Stomach (tissue), 9 donors: Measurements from ENCODE around the gene ARHGAP15. TPM values are rescaled to one million over a fixed set of nuclear protein-coding genes. Genes with fewer than 3 reads are reported as not detected.

ENCODE experiments used
- DNase-seq, 2 donors: peaks; one replicate each; pipeline versions ENCODE4 v3.0.0 to v3.0.0-alpha.2; 2013 to 2019
- H3K27ac ChIP-seq, 5 donors: fragments of 200-600 bp in 4 of 5; sonication (generic) in 4 of 5; one replicate each; pipeline ENCODE4 v1.5.1; 2013 to 2019; ENCODE audit warnings: mild to moderate bottlenecking in 1 of 5, moderate library complexity in 1 of 5
- H3K27me3 ChIP-seq, 3 donors: fragments of 200-600 bp; sonication (generic); one replicate each; pipeline ENCODE4 v1.5.1; 2017 to 2019; ENCODE audit warnings: mixed run types in 1 of 3
- H3K36me3 ChIP-seq, 4 donors: fragments of 200-600 bp; sonication (generic); 1 replicate in 3 of 4; 2 replicates in 1 of 4; pipeline ENCODE4 v1.5.1; 2016 to 2019
- H3K4me1 ChIP-seq, 4 donors: fragments of 200-600 bp; sonication (generic); one replicate each; pipeline ENCODE4 v1.5.1; 2016 to 2019
- H3K4me3 ChIP-seq, 4 donors: fragments of 200-600 bp; sonication (generic) in 3 of 4; one replicate each; pipeline ENCODE4 v1.5.1; 2016 to 2019; ENCODE audit warnings: mild to moderate bottlenecking in 1 of 4
- H3K9me3 ChIP-seq, 4 donors: fragments of 200-600 bp; sonication (generic); one replicate each; pipeline ENCODE4 v1.5.1; 2016 to 2019
- EP300 ChIP-seq: sonication (generic); formaldehyde crosslinking; IDR thresholded peaks from one replicate; pipeline ENCODE4 v1.6.1; 2017; ENCODE audit warnings: antibody characterized with exemption
- POLR2A ChIP-seq, 4 donors: fragments of 450-650 bp; IDR thresholded peaks; one replicate each; pipeline ENCODE4 v1.6.1; 2016; ENCODE audit warnings: antibody characterized with exemption in 4 of 4, control low read depth in 2 of 4, mild to moderate bottlenecking in 1 of 4, moderate library complexity in 1 of 4
- POLR2AphosphoS5 ChIP-seq, 3 donors: sonication (generic); formaldehyde crosslinking; IDR thresholded peaks; one replicate each; pipeline ENCODE4 v1.6.1; 2016; ENCODE audit warnings: antibody characterized with exemption in 3 of 3
- WGBS, 5 donors: extraction: QIAGEN DNeasy Blood & Tissue Kit in 3 of 5; methylation state at CpG; one replicate each; pipeline versions ENCODE4 v1.1.5 to v1.1.7; 2013 to 2018; 5-methylcytosine and 5-hydroxymethylcytosine counted together
- intact Hi-C: fragments of 100-400 bp; cut with DNase I; formaldehyde crosslinking; loops from one replicate; pipeline ENCODE4 v1.15.1; 2023; ENCODE audit warnings: low total_unique reads
- polyA plus RNA-seq, 3 donors: library from polyadenylated mRNA; stranded (reverse); fragments of 200-250 nt; gene quantifications; one replicate each; pipeline ENCODE4 v1.2.3, GENCODE V29; 2013
- total RNA-seq, 5 donors: library from RNA; depleted of rRNA; stranded (reverse); fragments of >200 nt; gene quantifications; one replicate each; pipeline versions ENCODE4 v1.1.0 to v1.2.3, GENCODE V29; 2014 to 2016
- TF ChIP-seq, protein P1 (sequence below), 7 experiments: fragments of 450-650 bp in 4 of 7; fragments of 200-600 bp in 3 of 7; sonication (generic) in 3 of 7; IDR thresholded peaks; one replicate each; pipeline ENCODE4 v1.5.1; 2016 to 2019; ENCODE audit warnings: antibody characterized with exemption in 7 of 7, control low read depth in 2 of 7, mild to moderate bottlenecking in 1 of 7
- donor health status: healthy with polysubstance abuse.
- donor health status: Bipolar disorder and iron deficiency.
- donor health status: healthy.

ARHGAP15 gene
- total and polyA plus RNA-seq, 8 donors: 1.8 to 66.3 (median 6.8) TPM; not detected in 1

DNA sequence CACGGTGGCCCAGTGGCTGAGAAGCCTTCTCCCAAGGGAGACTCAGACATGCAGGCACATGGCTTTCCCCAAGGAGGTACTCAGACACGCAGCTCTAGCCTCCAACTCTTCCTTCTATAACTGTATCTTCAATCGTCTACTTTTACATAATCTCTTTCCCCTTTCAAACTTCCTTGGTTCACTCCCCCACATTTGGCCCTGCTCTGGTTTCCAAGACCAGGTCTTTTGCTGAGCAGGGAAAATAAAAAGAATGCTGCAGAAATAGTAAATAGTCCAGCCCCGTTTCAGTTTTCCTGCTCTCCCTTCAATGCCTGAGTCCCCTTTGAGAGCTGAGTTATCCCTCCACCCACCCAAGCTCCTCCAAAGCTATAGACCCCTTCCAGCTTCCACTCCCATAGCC, 635.0 kb downstream of the ARHGAP15 start:
- 60 to 79% (median 75%) methylated on average over 4 of the region's 4 CpGs for WGBS, 5 donors
- Histone ChIP-seq H3K9me3 (no peaks in the 10 kb centered on the region), H3K4me1 (no peaks in the 10 kb centered on the region), H3K36me3 (no peaks in the 10 kb centered on the region), H3K27ac (no peak overlapping the region), H3K27me3 (no peaks in the 10 kb centered on the region), H3K4me3 (no peak overlapping the region)
- TF ChIP-seq EP300 (no peak), POLR2AphosphoS5 (IDR thresholded peaks at IDR 0.05) (no peak), POLR2A (IDR thresholded peaks at IDR 0.05) (no peak)
- TF ChIP-seq, protein P1, sequence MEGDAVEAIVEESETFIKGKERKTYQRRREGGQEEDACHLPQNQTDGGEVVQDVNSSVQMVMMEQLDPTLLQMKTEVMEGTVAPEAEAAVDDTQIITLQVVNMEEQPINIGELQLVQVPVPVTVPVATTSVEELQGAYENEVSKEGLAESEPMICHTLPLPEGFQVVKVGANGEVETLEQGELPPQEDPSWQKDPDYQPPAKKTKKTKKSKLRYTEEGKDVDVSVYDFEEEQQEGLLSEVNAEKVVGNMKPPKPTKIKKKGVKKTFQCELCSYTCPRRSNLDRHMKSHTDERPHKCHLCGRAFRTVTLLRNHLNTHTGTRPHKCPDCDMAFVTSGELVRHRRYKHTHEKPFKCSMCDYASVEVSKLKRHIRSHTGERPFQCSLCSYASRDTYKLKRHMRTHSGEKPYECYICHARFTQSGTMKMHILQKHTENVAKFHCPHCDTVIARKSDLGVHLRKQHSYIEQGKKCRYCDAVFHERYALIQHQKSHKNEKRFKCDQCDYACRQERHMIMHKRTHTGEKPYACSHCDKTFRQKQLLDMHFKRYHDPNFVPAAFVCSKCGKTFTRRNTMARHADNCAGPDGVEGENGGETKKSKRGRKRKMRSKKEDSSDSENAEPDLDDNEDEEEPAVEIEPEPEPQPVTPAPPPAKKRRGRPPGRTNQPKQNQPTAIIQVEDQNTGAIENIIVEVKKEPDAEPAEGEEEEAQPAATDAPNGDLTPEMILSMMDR (IDR thresholded peaks at IDR 0.05): no peak
- DNase-seq: no peak
- intact Hi-C loops: no loop called here

- Histone ChIP-seq H3K9me3 (no peaks in the 10 kb centered on the region), H3K36me3 (no peaks in the 10 kb centered on the region), H3K4me1 (no peaks in the 10 kb centered on the region), H3K27me3 (no peaks in the 10 kb centered on the region), H3K27ac (no peak overlapping the region), H3K4me3 (no peak overlapping the region)
- intact Hi-C loops: no loop called here
- no peak for TF ChIP-seq EP300
- TF ChIP-seq, protein P1 (IDR thresholded peaks at IDR 0.05): no peak
- no peak for TF ChIP-seq POLR2A (IDR thresholded peaks at IDR 0.05)
- no peak for TF ChIP-seq POLR2AphosphoS5 (IDR thresholded peaks at IDR 0.05)
- DNase-seq: no peak
These were observed 635.5 kb downstream of the ARHGAP15 start for GRCh38 chr2:143764706-143765105.

DNA sequence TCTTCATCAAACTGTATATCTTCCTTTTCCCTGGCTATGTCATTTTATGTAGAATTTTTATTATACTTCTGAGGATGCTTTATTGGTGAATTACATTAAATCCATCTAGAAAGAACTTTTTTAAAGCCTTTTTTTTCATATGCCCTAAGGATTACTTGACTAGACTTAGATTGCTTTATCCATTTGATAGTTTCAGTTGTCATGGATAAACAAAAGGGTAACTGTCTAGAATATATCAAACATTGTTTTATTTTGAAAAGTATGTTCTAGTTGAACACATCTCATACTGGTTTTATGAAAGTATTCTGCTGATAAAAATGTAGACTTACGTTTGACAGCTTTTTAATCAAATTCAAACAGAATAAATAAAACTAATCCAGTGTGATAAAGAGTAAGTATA, 639.8 kb downstream of the ARHGAP15 start:
- Histone ChIP-seq H3K36me3 (no peaks in the 10 kb centered on the region), H3K27ac (no peak overlapping the region), H3K27me3 (no peaks in the 10 kb centered on the region), H3K4me1 (no peaks in the 10 kb centered on the region), H3K4me3 (no peak overlapping the region), H3K9me3 (no peaks in the 10 kb centered on the region)
- 28 to 64% (median 49%) methylated on average over 1 of the region's 1 CpG for WGBS, 5 donors
- TF ChIP-seq EP300 (no peak), POLR2A (IDR thresholded peaks at IDR 0.05) (no peak), POLR2AphosphoS5 (IDR thresholded peaks at IDR 0.05) (no peak)
- TF ChIP-seq, protein P1 (IDR thresholded peaks at IDR 0.05): no peak
- no peak for DNase-seq
- intact Hi-C loops: no loop called here

GRCh38 chr2:143771939-143772338, 642.7 kb downstream of the ARHGAP15 start:
- Histone ChIP-seq H3K27me3 (no peaks in the 10 kb centered on the region), H3K4me3 (no peak overlapping the region), H3K27ac (no peak overlapping the region), H3K36me3 (no peaks in the 10 kb centered on the region), H3K9me3 (no peaks in the 10 kb centered on the region), H3K4me1 (no peaks in the 10 kb centered on the region)
- no peak for TF ChIP-seq EP300
- TF ChIP-seq POLR2AphosphoS5 (IDR thresholded peaks at IDR 0.05): no peak
- no peak for TF ChIP-seq POLR2A (IDR thresholded peaks at IDR 0.05)
- TF ChIP-seq, protein P1 (IDR thresholded peaks at IDR 0.05): no peak
- intact Hi-C loops: no loop called here
- 68 to 72% (median 71%) methylated on average over 6 of the region's 6 CpGs for WGBS, 5 donors
- no peak for DNase-seq
